Measurements from ENCODE around the gene COL5A1.
A peak's percentile ranks its signal among the peaks of the same experiment; 100 is the strongest.

The COL5A1 gene

DNA sequence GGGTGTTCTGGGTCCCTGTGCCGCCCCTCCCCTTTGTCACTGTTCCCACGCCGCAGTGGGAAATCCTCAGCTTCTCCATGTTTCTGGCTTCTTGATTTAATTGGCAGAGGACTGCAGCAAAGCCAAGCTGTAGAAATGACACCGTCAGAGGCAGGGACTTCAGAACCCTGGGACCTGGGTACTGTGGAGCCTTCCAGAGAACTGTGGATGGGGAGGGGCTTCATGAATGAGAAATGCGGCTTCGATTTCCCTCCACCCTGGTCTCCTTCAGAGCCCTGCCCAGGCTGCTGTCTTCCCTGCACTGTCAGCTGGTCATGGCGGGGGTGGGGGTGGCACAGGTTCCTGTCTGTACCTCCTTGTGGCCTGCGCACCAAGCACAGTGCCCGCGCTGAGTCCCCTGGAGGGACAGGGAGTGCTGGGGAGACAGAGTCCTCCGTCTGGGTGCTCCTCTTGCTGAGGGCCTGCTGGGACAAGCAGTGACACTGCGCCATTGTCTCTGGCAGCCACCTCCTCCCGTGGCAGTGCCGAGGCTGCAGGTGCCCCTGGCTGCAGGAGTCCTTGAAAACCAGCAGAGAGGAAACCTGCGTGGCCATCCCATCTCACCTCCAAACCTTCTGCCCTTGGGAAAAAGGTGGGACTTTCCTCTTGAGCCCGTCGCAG, 47.2 kb downstream of the COL5A1 start:
- DNase-seq (ENCODE audit: insufficient read length, low spot score) (no peak), FAIRE-seq (no peak)

DNA sequence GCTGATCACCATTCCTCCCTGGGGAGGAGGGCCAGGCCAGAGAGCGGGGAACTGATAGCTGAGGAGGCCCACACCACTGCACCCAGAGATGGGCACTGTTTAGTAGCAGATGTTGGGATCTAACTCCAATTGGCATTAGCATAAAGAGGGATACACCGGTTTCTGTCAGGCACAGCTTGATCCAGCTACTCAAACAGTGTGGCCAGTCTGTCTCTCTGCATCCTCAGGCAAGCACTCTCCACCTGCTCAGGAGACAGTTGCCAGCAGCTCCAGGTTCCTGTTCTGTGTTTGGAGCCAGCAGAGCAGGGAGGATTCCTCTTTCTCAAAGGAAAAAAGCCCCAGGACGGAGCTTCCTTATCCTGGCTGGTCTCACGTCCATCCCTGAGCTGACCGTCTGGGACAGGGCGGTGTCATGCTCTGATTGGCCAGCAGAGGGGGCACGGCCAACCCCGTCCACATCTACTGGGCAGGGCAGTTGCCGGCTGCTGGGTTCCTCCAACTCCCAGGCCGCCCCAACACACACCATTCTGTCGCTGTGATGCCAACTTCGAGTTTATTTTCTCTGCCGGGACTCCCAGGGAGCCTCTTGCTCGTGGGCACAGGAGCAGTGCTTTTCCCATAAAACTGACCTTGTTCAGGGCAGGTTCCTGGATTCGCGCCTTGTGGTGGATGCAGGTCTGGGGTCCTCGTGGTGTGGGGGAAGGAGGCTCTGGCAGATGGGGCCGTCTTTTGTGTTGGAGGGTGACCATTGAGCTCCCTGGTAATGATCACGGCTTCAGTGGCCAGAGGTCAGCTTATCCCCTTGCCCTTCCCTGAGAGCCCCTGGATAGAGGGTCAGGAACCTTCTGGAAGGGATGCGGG, 47.9 kb downstream of the COL5A1 start:
- FAIRE-seq (peak; percentile 81), DNase-seq (ENCODE audit: insufficient read length, low spot score) (no peak)

GRCh38 chr9:134690301-134690751, 48.7 kb downstream of the COL5A1 start:
- no peak for DNase-seq (ENCODE audit: insufficient read length, low spot score)
- FAIRE-seq: no peak

- DNase-seq (ENCODE audit: insufficient read length, low spot score): no peak
- FAIRE-seq: no peak
Measured at GRCh38 chr9:134690946-134691694, 49.5 kb downstream of the COL5A1 start.

GRCh38 chr9:134691695-134692572, 50.3 kb downstream of the COL5A1 start:
- FAIRE-seq (no peak), DNase-seq (ENCODE audit: insufficient read length, low spot score) (no peak)

DNA sequence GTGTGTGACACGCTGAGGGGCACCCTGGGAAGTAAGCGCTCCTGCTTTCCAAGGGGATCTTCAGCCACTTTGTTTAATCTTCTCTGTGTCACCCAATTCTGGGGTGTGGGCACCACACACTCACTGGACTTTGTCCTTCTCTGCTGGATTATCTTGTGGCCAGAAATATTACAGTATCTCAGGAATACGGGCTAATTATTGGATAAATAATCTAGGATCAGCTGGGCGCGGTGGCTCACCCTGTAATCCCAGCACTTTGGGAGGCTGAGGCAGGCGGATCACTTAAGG, 50.9 kb downstream of the COL5A1 start:
- DNase-seq (ENCODE audit: insufficient read length, low spot score): no peak
- FAIRE-seq: no peak

- FAIRE-seq (no peak), DNase-seq (ENCODE audit: insufficient read length, low spot score) (no peak)
Measured at GRCh38 chr9:134693011-134693410, 51.4 kb downstream of the COL5A1 start.

DNA sequence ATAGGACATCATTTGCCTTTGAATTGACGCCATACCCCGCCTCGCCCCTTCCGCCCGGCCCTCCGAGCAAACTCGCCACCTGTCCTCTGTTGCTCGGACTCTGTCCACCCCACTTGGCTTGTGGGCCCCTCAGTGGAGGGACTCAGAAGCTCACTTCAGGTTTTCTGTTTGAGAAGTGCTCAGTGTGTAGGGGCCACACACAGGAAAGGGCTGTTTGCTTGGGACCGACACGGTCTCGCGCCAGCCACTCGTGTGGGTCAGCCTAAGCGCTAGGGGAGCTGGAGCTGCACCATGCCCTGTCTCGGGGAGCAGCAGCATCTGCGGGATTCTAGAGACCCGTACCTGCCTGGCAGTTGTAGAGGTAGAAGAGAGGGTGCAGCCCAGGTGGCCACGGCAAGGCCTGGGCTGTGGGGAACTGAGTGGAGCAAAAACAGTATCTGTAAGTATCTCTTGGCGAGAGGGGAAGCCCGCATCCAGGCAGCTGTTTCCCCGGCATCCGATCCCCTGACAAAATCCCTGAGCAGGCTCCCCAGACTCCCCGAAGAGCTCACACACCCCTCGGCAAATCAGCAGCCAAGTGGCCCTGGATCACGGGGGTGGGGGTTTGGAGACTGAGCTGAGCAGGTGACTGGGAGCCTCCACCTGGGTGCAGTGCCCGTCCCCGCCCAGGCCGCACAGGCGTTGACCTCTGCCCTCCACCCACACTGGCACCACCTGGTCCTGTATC, 52.2 kb downstream of the COL5A1 start:
- DNase-seq (ENCODE audit: insufficient read length, low spot score) (no peak), FAIRE-seq (no peak)

DNA sequence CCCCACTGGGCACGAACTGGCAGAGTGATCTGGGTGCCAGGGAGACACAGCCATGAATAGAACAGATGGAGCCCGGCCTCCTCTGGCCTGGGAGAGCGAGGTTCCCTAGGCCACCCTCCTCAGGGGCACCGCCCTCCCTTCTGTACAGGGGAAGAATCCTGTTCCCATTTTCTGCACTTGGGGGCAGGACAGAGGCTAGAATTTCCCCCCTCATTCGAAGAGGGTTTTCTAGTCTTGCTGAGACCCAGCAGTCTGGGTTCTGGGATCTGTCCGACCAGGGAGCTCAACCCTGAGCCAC, 52.7 kb downstream of the COL5A1 start:
- FAIRE-seq (no peak), DNase-seq (ENCODE audit: insufficient read length, low spot score) (no peak)

GRCh38 chr9:134694714-134695113, 53.1 kb downstream of the COL5A1 start:
- FAIRE-seq (no peak), DNase-seq (ENCODE audit: insufficient read length, low spot score) (no peak)

GRCh38 chr9:134695144-134695543, 53.5 kb downstream of the COL5A1 start:
- no peak for FAIRE-seq
- DNase-seq (ENCODE audit: insufficient read length, low spot score): no peak

GRCh38 chr9:134696433-134696832, 54.8 kb downstream of the COL5A1 start:
- DNase-seq (ENCODE audit: insufficient read length, low spot score) (no peak), FAIRE-seq (no peak)

DNA sequence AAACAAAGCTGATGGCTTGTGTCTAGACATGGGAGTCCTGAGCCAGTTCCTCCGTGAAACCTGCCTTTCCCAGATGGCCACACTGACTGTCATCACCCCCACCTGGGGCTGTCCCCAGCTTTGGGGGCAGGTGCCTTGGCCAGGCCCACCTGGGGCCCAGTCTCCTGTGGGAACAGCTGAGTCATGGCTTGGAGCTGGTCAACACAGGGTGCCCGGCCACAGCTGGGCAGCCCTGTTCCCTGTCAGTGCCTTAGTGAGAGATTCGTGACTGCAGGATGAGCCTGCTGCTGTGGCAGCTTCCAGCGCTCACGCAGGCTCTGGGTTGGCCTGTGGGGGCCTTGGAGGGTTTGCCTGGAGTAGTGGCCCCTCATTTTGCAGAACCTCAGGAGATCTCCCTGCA, 56.5 kb downstream of the COL5A1 start:
- DNase-seq (ENCODE audit: insufficient read length, low spot score) (no peak), FAIRE-seq (no peak)

DNA sequence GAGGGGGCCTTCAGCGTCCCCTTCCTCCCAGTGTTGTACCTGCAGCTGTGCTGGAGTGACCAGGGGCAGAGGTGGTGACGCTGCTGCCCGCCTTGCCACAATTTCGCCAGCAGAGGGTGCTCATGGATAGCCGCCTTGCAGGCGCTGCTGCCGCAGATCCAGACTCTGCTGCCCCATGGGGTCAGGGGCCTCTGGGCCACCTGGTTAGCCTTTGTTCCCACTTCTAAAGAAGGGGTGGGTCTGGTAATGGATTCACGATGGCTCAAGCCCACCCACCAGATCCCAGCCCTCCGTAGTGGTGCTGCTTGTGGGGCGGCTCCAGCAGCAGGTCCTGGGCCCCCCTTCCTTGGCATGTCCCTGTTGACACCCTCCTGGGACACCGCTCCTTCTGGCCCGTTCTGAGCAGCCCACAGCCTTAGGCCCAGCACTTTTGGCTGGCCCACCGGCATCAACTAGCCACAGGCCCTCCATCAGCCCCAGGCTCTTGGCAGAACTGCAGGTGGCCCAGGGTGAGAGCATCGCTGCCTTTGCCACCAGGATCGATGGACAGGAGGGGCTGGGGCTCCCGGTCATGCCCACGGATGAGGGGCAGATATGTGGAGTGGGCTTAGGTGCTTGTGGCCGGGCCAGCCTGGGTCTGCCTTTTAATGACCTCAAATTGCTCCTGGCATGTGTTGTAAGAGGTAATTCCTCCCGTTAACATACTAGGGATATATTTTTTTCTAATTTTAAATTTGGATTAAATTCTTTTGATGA, 57.2 kb downstream of the COL5A1 start:
- FAIRE-seq (no peak), DNase-seq (ENCODE audit: insufficient read length, low spot score) (peak; percentile 69)

DNA sequence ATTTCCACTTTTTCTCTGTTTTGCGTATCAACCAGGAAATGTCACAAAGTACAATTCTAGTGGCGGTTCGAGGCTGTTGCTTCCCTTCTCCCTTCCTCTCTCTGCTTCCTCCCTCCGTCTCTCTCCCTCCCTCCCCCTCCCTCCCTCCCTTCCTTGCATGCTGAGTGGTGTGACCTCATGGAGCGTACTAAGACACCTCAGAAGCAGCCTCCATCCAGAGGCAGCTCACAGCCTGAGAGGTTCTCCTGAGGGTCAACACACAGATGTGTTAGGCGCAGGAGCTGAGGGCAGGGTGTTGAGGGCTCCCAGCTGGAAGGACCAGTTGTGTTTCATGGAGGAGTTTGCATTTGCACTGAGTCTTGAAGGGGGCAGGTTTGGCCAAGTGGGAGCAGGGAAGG, 57.7 kb downstream of the COL5A1 start:
- FAIRE-seq (no peak), DNase-seq (ENCODE audit: insufficient read length, low spot score) (no peak)

GRCh38 chr9:134700636-134701350, 59.2 kb downstream of the COL5A1 start:
- no peak for FAIRE-seq
- DNase-seq (ENCODE audit: insufficient read length, low spot score): no peak

- DNase-seq (ENCODE audit: insufficient read length, low spot score) (no peak), FAIRE-seq (no peak)
Measured at GRCh38 chr9:134701581-134702259, 60.1 kb downstream of the COL5A1 start.

- DNase-seq (ENCODE audit: insufficient read length, low spot score): no peak
- FAIRE-seq: no peak
Measured at GRCh38 chr9:134702291-134702690, 60.7 kb downstream of the COL5A1 start.
